Parathyroid adenoma (tissue), 2 donors: ENCODE results near the gene HACE1.

ENCODE experiments used
- H2AFZ ChIP-seq: fragments of 300-600 bp; sonication (generic); one replicate; pipeline ENCODE4 v1.7.0; 2017; ENCODE audit warnings: antibody characterized with exemption, mild to moderate bottlenecking
- H3K27ac ChIP-seq: fragments of 300-600 bp; sonication (generic); one replicate; pipeline ENCODE4 v1.7.0; 2017
- H3K27me3 ChIP-seq: fragments of 300-600 bp; sonication (generic); one replicate; pipeline ENCODE4 v1.7.0; 2017; ENCODE audit warnings: low read length; ENCODE audit not compliant: control insufficient read depth, insufficient read depth
- H3K36me3 ChIP-seq: fragments of 300-600 bp; sonication (generic); one replicate; pipeline ENCODE4 v1.7.0; 2017; ENCODE audit warnings: low read length; ENCODE audit not compliant: control insufficient read depth, insufficient read depth
- H3K4me1 ChIP-seq: fragments of 300-600 bp; sonication (generic); one replicate; pipeline ENCODE4 v1.7.0; 2017; ENCODE audit warnings: control low read depth
- H3K4me2 ChIP-seq: fragments of 300-600 bp; sonication (generic); one replicate; pipeline ENCODE4 v1.7.0; 2017; ENCODE audit warnings: low read length
- H3K4me3 ChIP-seq: fragments of 300-600 bp; sonication (generic); one replicate; pipeline ENCODE4 v1.7.0; 2017; ENCODE audit warnings: low read depth, low read length
- H3K79me2 ChIP-seq: fragments of 300-600 bp; sonication (generic); one replicate; pipeline ENCODE4 v1.7.0; 2017; ENCODE audit warnings: control low read depth
- H3K9ac ChIP-seq: fragments of 300-600 bp; sonication (generic); one replicate; pipeline ENCODE4 v1.7.0; 2017; ENCODE audit warnings: mild to moderate bottlenecking
- H3K9me3 ChIP-seq: fragments of 300-600 bp; sonication (generic); one replicate; pipeline ENCODE4 v1.7.0; 2017; ENCODE audit warnings: low read length; ENCODE audit not compliant: control insufficient read depth
- TF ChIP-seq, protein P1 (sequence below): fragments of 300-600 bp; sonication (generic); IDR thresholded peaks from one replicate; pipeline ENCODE4 v1.7.0; 2017; ENCODE audit warnings: antibody characterized with exemption, mild to moderate bottlenecking
- donor health status: primary hyperparathyroidism.

The HACE1 gene

DNA sequence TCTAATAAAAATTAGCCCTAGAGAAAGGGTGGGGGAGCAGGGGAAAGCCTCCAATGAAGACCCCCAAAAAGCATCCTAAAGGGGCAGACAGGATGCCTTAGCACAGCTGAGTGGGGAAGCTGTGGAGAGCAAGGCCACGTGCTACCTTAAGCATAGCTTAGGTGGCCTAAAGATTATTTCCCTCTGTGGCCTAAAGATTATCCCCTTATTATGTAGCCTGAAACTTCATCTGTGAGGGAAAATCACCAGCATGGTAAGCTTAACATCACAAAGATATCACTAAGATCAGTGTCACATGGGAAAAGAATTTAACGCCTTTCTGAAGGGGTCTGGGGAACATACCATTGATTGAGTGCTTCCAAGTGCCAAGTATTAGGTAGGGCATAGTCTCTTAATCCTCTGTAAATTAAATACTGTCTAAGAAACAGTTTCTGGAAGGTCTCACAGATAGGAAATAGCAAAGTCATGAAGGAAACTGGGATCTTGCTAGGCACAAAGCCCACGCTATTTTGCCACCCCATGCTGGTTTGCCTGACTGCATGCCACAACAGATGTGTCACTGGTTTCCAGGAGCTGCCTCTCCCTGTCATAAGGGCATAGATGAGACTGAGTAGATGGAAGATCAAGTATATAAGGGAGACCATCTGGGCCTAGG lies 170.0 kb downstream of the HACE1 start:
- Histone ChIP-seq H3K4me2 (no peak overlapping the region), H3K27me3 (no peaks in the 10 kb centered on the region), H3K27ac (no peak overlapping the region), H3K4me3 (no peak overlapping the region), H3K79me2 (no peaks in the 10 kb centered on the region), H3K9me3 (no peaks in the 10 kb centered on the region), H2AFZ (no peak overlapping the region), H3K9ac (no peak overlapping the region), H3K4me1 (no peaks in the 10 kb centered on the region), H3K36me3 (no peaks in the 10 kb centered on the region)
- TF ChIP-seq, protein P1, sequence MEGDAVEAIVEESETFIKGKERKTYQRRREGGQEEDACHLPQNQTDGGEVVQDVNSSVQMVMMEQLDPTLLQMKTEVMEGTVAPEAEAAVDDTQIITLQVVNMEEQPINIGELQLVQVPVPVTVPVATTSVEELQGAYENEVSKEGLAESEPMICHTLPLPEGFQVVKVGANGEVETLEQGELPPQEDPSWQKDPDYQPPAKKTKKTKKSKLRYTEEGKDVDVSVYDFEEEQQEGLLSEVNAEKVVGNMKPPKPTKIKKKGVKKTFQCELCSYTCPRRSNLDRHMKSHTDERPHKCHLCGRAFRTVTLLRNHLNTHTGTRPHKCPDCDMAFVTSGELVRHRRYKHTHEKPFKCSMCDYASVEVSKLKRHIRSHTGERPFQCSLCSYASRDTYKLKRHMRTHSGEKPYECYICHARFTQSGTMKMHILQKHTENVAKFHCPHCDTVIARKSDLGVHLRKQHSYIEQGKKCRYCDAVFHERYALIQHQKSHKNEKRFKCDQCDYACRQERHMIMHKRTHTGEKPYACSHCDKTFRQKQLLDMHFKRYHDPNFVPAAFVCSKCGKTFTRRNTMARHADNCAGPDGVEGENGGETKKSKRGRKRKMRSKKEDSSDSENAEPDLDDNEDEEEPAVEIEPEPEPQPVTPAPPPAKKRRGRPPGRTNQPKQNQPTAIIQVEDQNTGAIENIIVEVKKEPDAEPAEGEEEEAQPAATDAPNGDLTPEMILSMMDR, result no peak

DNA sequence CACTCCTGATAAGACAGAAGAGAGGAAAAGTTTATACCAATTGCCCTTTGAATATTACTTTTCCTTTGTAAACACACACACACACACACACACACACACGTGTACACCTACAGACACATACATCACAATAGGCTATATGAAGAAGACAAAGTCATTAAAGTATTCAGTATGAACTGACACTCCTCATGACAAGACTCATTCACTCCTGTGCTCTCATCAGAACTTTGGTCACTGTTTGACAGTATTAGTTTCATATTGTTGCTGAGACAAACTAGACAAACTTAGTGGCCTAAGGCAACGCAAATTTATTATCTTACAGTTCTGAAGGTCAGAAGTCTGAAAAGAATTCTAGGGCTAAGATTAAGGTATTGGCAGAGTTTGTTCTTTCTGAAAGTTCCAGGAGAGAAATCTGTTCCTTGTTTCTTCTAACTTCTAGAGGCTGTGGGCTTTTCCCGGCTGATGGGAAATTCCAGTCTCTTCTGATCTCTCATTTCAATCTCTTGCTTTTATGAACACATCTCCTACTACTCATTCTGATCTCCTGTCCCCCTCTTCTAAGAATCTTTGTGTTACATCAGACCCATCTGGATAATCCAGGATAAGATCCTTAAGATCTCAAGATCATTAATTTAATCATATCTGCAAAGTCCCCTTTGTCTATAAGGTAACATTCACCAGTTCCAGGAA lies 171.3 kb downstream of the HACE1 start:
- H3K9me3 ChIP-seq, result no peaks in the 10 kb centered on the region
- no peaks in the 10 kb centered on the region for H3K36me3 ChIP-seq
- no peak overlapping the region for H2AFZ ChIP-seq
- TF ChIP-seq, protein P1, result no peak
- no peaks in the 10 kb centered on the region for H3K79me2 ChIP-seq
- no peaks in the 10 kb centered on the region for H3K27me3 ChIP-seq
- H3K4me1 ChIP-seq, result no peaks in the 10 kb centered on the region
- H3K4me2 ChIP-seq, result no peak overlapping the region
- H3K9ac ChIP-seq, result no peak overlapping the region
- H3K27ac ChIP-seq, result no peak overlapping the region
- no peak overlapping the region for H3K4me3 ChIP-seq

GRCh38 chr6:104686550-104687175 lies 173.1 kb downstream of the HACE1 start:
- H3K79me2 ChIP-seq, result no peaks in the 10 kb centered on the region
- no peaks in the 10 kb centered on the region for H3K9me3 ChIP-seq
- no peak overlapping the region for H3K9ac ChIP-seq
- no peak overlapping the region for H3K4me2 ChIP-seq
- no peaks in the 10 kb centered on the region for H3K4me1 ChIP-seq
- TF ChIP-seq, protein P1, result no peak
- no peak overlapping the region for H2AFZ ChIP-seq
- no peak overlapping the region for H3K4me3 ChIP-seq
- H3K36me3 ChIP-seq, result no peaks in the 10 kb centered on the region
- no peak overlapping the region for H3K27ac ChIP-seq
- no peaks in the 10 kb centered on the region for H3K27me3 ChIP-seq

DNA sequence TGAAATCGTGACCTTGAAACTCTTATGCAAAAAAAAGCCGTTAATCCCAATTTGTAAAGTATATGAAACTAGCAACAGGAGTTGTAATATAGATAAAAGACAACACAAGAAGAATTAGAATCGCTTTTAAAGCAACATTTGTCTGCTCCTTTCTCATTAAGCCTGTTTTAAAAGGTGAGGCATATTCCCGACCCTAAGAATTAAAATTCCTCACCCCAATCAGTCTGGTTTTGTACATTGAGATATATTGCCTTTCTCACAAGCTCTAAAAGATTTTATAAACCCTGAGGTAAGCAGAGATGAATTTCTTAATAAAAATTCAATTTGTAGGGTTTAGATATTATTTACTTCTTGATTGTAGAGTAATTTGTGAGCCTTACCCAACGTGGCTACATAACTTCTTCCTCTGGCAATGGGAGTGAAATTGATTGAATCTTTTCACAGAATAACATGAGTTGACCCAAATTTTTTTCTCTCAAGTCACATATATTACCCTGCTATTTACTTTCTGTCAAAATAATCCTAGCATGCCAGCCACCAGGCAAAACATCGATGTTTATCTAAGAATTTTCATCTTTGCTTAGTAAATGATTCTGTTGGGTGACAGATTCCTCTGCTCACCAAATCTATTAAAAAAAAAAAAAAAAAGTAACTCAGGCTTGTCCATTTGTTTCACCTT lies 173.7 kb downstream of the HACE1 start:
- no peak overlapping the region for H3K9ac ChIP-seq
- H3K27ac ChIP-seq, result no peak overlapping the region
- H3K4me3 ChIP-seq, result no peak overlapping the region
- no peaks in the 10 kb centered on the region for H3K4me1 ChIP-seq
- H2AFZ ChIP-seq, result no peak overlapping the region
- H3K36me3 ChIP-seq, result no peaks in the 10 kb centered on the region
- H3K4me2 ChIP-seq, result no peak overlapping the region
- no peaks in the 10 kb centered on the region for H3K9me3 ChIP-seq
- H3K79me2 ChIP-seq, result no peaks in the 10 kb centered on the region
- H3K27me3 ChIP-seq, result no peaks in the 10 kb centered on the region
- TF ChIP-seq, protein P1, result no peak
